Body of pancreas (tissue), 4 donors: ENCODE data around the gene CYB561. TPM values are rescaled to one million over a fixed set of nuclear protein-coding genes. Genes with fewer than 3 reads are reported as not detected.

ENCODE experiments used
- ATAC-seq: fragments of 150-250 bp; one replicate; pipeline ENCODE4 v1.9.1; 2016
- DNase-seq, 4 donors: peaks; one replicate each; pipeline ENCODE4 v3.0.0-alpha.2; 2019
- H3K27ac ChIP-seq, 4 donors: fragments of 200-600 bp; sonication (generic); 1 replicate in 3 of 4; 2 replicates in 1 of 4; pipeline versions ENCODE4 v1.5.1 to v1.6.1; 2016 to 2019; ENCODE audit warnings: mild to moderate bottlenecking in 1 of 4, mixed read lengths in 1 of 4, moderate library complexity in 1 of 4
- H3K27me3 ChIP-seq, 2 donors: fragments of 200-600 bp; sonication (generic); one replicate each; pipeline ENCODE4 v1.6.0; 2016; ENCODE audit warnings: mild to moderate bottlenecking in 1 of 2
- H3K36me3 ChIP-seq, 2 donors: fragments of 200-600 bp; sonication (generic); replicated peaks in 1 of 2; 2 replicates each; pipeline ENCODE4 v1.5.1; 2016; ENCODE audit warnings: low read depth in 2 of 2; ENCODE audit not compliant: insufficient read depth in 1 of 2
- H3K4me1 ChIP-seq: fragments of 200-600 bp; sonication (generic); one replicate; pipeline ENCODE4 v1.6.0; 2016
- H3K4me3 ChIP-seq, 2 donors: fragments of 200-600 bp; sonication (generic); 1 replicate in 1 of 2; 2 replicates in 1 of 2; pipeline ENCODE4 v1.5.1; 2016 to 2019
- H3K9me3 ChIP-seq, 3 donors: fragments of 200-600 bp; sonication (generic); 1 replicate in 2 of 3; 2 replicates in 1 of 3; pipeline ENCODE4 v1.5.1; 2016
- CTCF ChIP-seq, 7 experiments: fragments of 450-650 bp in 4 of 7; fragments of 200-600 bp in 3 of 7; sonication (generic) in 3 of 7; IDR thresholded peaks; one replicate each; pipeline ENCODE4 v1.5.1; 2016 to 2019; ENCODE audit warnings: antibody characterized with exemption in 7 of 7
- POLR2A ChIP-seq, 3 donors: fragments of 450-650 bp; IDR thresholded peaks; one replicate each; pipeline ENCODE4 v1.6.1; 2016; ENCODE audit warnings: antibody characterized with exemption in 3 of 3, mild to moderate bottlenecking in 2 of 3
- WGBS, 2 donors: methylation state at CpG; one replicate each; pipeline ENCODE4 v1.1.5; 2017; 5-methylcytosine and 5-hydroxymethylcytosine counted together
- intact Hi-C: fragments of 100-400 bp; cut with DNase I; formaldehyde crosslinking; loops from one replicate; pipeline ENCODE4 v1.15.1; 2023
- total RNA-seq, 2 donors: library from RNA; depleted of rRNA; stranded (reverse); fragments of >200 nt; gene quantifications; one replicate each; pipeline ENCODE4 v1.1.0, GENCODE V29; 2016

The CYB561 gene
- total RNA-seq, 2 donors from 2014 or later: 61.5 to 137 TPM

- TF ChIP-seq CTCF (IDR thresholded peaks at IDR 0.05) (peak; percentile 89 to 97 (median 96)), POLR2A (IDR thresholded peaks at IDR 0.05) (no peak)
- 0 to 3% methylated on average over 7 of the region's 7 CpGs for WGBS, 2 donors
- Histone ChIP-seq H3K27me3 (no peaks in the 10 kb centered on the region), H3K36me3 (no peaks in the 10 kb centered on the region), H3K4me1 (peaks cover 3% of the 10 kb centered on the region), H3K27ac (no peak overlapping the region), H3K9me3 (no peaks in the 10 kb centered on the region), H3K4me3 (no peak overlapping the region)
- DNase-seq (peak; percentile 79 to 80 (median 80)), ATAC-seq (peak; percentile 91)
- intact Hi-C loops: no loop called here
Measured at GRCh38 chr17:63425483-63425882, 20.6 kb downstream of the CYB561 start.

GRCh38 chr17:63423963-63424362, 22.1 kb downstream of the CYB561 start:
- no peak for TF ChIP-seq POLR2A (IDR thresholded peaks at IDR 0.05)
- no peak for TF ChIP-seq CTCF (IDR thresholded peaks at IDR 0.05)
- Histone ChIP-seq H3K9me3 (no peaks in the 10 kb centered on the region), H3K27me3 (no peaks in the 10 kb centered on the region), H3K4me3 (no peak overlapping the region), H3K4me1 (peaks cover 3% of the 10 kb centered on the region), H3K27ac (no peak overlapping the region), H3K36me3 (no peaks in the 10 kb centered on the region)
- 87 to 92% methylated on average over 7 of the region's 7 CpGs for WGBS, 2 donors
- intact Hi-C loops: loop anchor here (5.0 kb wide), 1 partner anchor 58 kb away; no protein-coding TSS in a partner anchor
- DNase-seq (no peak), ATAC-seq (no peak)

GRCh38 chr17:63423251-63423950, 22.7 kb downstream of the CYB561 start:
- no peaks in the 10 kb centered on the region for H3K9me3 ChIP-seq
- H3K36me3 ChIP-seq: no peaks in the 10 kb centered on the region
- intact Hi-C loops: loop anchor here (5.0 kb wide), 1 partner anchor 59 kb away; no protein-coding TSS in a partner anchor
- no peak overlapping the region for H3K4me3 ChIP-seq
- WGBS, 2 donors: 69 to 71% methylated on average over 8 to 11 of the region's 11 CpGs
- H3K4me1 ChIP-seq: peaks cover 3% of the 10 kb centered on the region
- TF ChIP-seq CTCF (IDR thresholded peaks at IDR 0.05) (no peak), POLR2A (IDR thresholded peaks at IDR 0.05) (no peak)
- DNase-seq (no peak), ATAC-seq (no peak)
- H3K27ac ChIP-seq: no peak overlapping the region
- H3K27me3 ChIP-seq: no peaks in the 10 kb centered on the region

GRCh38 chr17:63421681-63422645, 24.1 kb downstream of the CYB561 start:
- intact Hi-C loops: loop anchor here (5.0 kb wide), 1 partner anchor 60 kb away; no protein-coding TSS in a partner anchor
- Histone ChIP-seq H3K4me1 (peaks cover 3% of the 10 kb centered on the region), H3K4me3 (no peak overlapping the region), H3K27ac (no peak overlapping the region), H3K27me3 (no peaks in the 10 kb centered on the region), H3K36me3 (peaks cover 0 to 2% of the 10 kb centered on the region in 2 donors), H3K9me3 (no peaks in the 10 kb centered on the region)
- DNase-seq (no peak), ATAC-seq (no peak)
- no peak for TF ChIP-seq CTCF (IDR thresholded peaks at IDR 0.05)
- no peak for TF ChIP-seq POLR2A (IDR thresholded peaks at IDR 0.05)
- 83 to 86% methylated on average over 25 of the region's 25 CpGs for WGBS, 2 donors
